ENCODE data around the gene DYSF.

Gene DYSF

GRCh38 chr2:71586471-71586870 lies 133.1 kb downstream of the DYSF start:
- Histone ChIP-seq H3K4me1 (ENCODE audit: control insufficient read depth, low read length) (no peaks in the 10 kb centered on the region), H3F3A (ENCODE audit: control insufficient read depth, insufficient read depth) (no peaks in the 10 kb centered on the region), H3K27ac (ENCODE audit: low read depth, low read length) (no peak overlapping the region), H3K9me2 (replicated peaks; ENCODE audit: control insufficient read depth, low read length) (no peaks in the 10 kb centered on the region), H3K4me3 (ENCODE audit: low read length) (no peak overlapping the region), H3K36me3 (ENCODE audit: control insufficient read depth, low read length) (no peaks in the 10 kb centered on the region), H3K27me3 (ENCODE audit: control insufficient read depth, low read length) (no peaks in the 10 kb centered on the region), H3K79me2 (ENCODE audit: control insufficient read depth, low read length) (no peaks in the 10 kb centered on the region), H3K9me3 (ENCODE audit: control insufficient read depth, insufficient read depth, low read length) (no peaks in the 10 kb centered on the region), H3K4me2 (ENCODE audit: low read length) (no peak overlapping the region), H4K20me1 (ENCODE audit: control insufficient read depth, insufficient read depth, low read depth, low read length) (no peaks in the 10 kb centered on the region)
- TF ChIP-seq CTCF (IDR thresholded peaks at IDR 0.05; ENCODE audit: low read depth, low read length, poor library complexity, severe bottlenecking) (no peak), EZH2phosphoT487 (IDR thresholded peaks at IDR 0.05; ENCODE audit: borderline replicate concordance, low read length) (no peak)

GRCh38 chr2:71587509-71588073 lies 134.2 kb downstream of the DYSF start:
- H3K79me2 ChIP-seq (ENCODE audit: control insufficient read depth, low read length): no peaks in the 10 kb centered on the region
- H4K20me1 ChIP-seq (ENCODE audit: control insufficient read depth, insufficient read depth, low read depth, low read length): no peaks in the 10 kb centered on the region
- H3K36me3 ChIP-seq (ENCODE audit: control insufficient read depth, low read length): no peaks in the 10 kb centered on the region
- H3K27ac ChIP-seq (ENCODE audit: low read depth, low read length): no peak overlapping the region
- no peaks in the 10 kb centered on the region for H3F3A ChIP-seq (ENCODE audit: control insufficient read depth, insufficient read depth)
- no peaks in the 10 kb centered on the region for H3K9me2 ChIP-seq (replicated peaks; ENCODE audit: control insufficient read depth, low read length)
- no peaks in the 10 kb centered on the region for H3K27me3 ChIP-seq (ENCODE audit: control insufficient read depth, low read length)
- no peak overlapping the region for H3K4me3 ChIP-seq (ENCODE audit: low read length)
- TF ChIP-seq CTCF (IDR thresholded peaks at IDR 0.05; ENCODE audit: low read depth, low read length, poor library complexity, severe bottlenecking) (no peak), EZH2phosphoT487 (IDR thresholded peaks at IDR 0.05; ENCODE audit: borderline replicate concordance, low read length) (no peak)
- no peak overlapping the region for H3K4me2 ChIP-seq (ENCODE audit: low read length)
- no peaks in the 10 kb centered on the region for H3K9me3 ChIP-seq (ENCODE audit: control insufficient read depth, insufficient read depth, low read length)
- no peaks in the 10 kb centered on the region for H3K4me1 ChIP-seq (ENCODE audit: control insufficient read depth, low read length)

DNA sequence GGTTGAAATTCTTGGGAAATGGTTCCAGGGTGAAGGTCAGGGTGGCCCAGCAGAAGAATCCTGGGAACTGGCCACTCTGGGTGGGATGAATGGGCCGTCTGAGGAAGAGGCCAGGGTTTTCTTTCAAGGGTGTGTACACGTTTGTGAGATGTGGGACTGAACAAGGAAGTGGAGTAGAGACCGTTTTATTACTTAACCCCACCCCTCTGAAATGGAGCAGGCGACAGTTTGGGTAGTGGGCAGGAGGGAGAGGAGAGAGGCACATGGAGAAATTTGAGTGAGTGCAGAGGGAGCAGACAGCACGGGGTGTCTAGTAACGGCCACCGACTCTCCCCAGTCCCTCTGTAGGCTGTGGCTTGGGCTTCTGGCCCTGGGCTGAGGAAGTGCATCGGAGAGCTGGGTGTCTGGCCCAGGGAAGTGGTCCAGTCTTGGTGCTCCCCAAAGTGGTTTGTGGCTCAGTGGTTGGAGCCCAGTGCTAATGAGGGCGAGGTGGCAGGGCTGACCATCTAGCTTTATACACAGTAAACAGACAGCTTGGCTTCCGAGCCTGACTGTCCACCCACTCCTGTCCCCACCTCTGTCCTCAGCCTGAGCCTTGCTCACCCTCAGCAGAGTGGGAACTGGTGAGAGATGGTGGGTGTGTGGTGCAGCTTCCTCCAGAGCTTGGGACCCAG lies 135.3 kb downstream of the DYSF start:
- no peaks in the 10 kb centered on the region for H3F3A ChIP-seq (ENCODE audit: control insufficient read depth, insufficient read depth)
- no peaks in the 10 kb centered on the region for H4K20me1 ChIP-seq (ENCODE audit: control insufficient read depth, insufficient read depth, low read depth, low read length)
- no peaks in the 10 kb centered on the region for H3K79me2 ChIP-seq (ENCODE audit: control insufficient read depth, low read length)
- H3K9me2 ChIP-seq (replicated peaks; ENCODE audit: control insufficient read depth, low read length): no peaks in the 10 kb centered on the region
- H3K9me3 ChIP-seq (ENCODE audit: control insufficient read depth, insufficient read depth, low read length): no peaks in the 10 kb centered on the region
- H3K4me2 ChIP-seq (ENCODE audit: low read length): no peak overlapping the region
- H3K27ac ChIP-seq (ENCODE audit: low read depth, low read length): no peak overlapping the region
- no peak overlapping the region for H3K4me3 ChIP-seq (ENCODE audit: low read length)
- H3K4me1 ChIP-seq (ENCODE audit: control insufficient read depth, low read length): no peaks in the 10 kb centered on the region
- H3K27me3 ChIP-seq (ENCODE audit: control insufficient read depth, low read length): no peaks in the 10 kb centered on the region
- no peaks in the 10 kb centered on the region for H3K36me3 ChIP-seq (ENCODE audit: control insufficient read depth, low read length)
- no peak for TF ChIP-seq CTCF (IDR thresholded peaks at IDR 0.05; ENCODE audit: low read depth, low read length, poor library complexity, severe bottlenecking)
- no peak for TF ChIP-seq EZH2phosphoT487 (IDR thresholded peaks at IDR 0.05; ENCODE audit: borderline replicate concordance, low read length)
